HL-60/S4 treated with phorbol 12-myristate 13-acetate at 8.2 ng/mL for 4 days and 3 days (cell line): ENCODE measurements around the gene IMPG2.
"Not testable (repeated sequence)": the region's sequence is repeated elsewhere in the genome, so short reads cannot be mapped to it uniquely, and the experiment has no call there.

ENCODE experiments used
- in situ Hi-C: fragments of 300-500 bp; cut with MboI; formaldehyde crosslinking; loops from 2 replicates; pipeline ENCODE4 v1.15.0; 2022; ENCODE audit warnings: low sequenced_read_pairs

The IMPG2 gene

GRCh38 chr3:101320475-101320874 lies at the start of gene IMPG2:
TSS of gene IMPG2 (minus strand) at chr3:101320575. CDS start at chr3:101320372, 203 bp downstream.
- in situ Hi-C loops: no loop called here

GRCh38 chr3:101362406-101362805 lies 42.0 kb upstream of the IMPG2 start:
- in situ Hi-C loops: no loop called here

GRCh38 chr3:101351829-101352228 lies 31.5 kb upstream of the IMPG2 start:
- in situ Hi-C loops: no loop called here

GRCh38 chr3:101340591-101340990 lies 20.2 kb upstream of the IMPG2 start:
- in situ Hi-C loops: no loop called here

- in situ Hi-C loops: no loop called here
These were observed 13.5 kb upstream of the IMPG2 start for GRCh38 chr3:101333883-101334282.

GRCh38 chr3:101329016-101329673 lies 8.8 kb upstream of the IMPG2 start:
- in situ Hi-C loops: no loop called here

GRCh38 chr3:101325393-101326134 lies 5.2 kb upstream of the IMPG2 start:
- in situ Hi-C loops: no loop called here

GRCh38 chr3:101319531-101319930 lies 844 bp downstream of the IMPG2 start:
- in situ Hi-C loops: no loop called here

GRCh38 chr3:101312545-101312944 lies 7.8 kb downstream of the IMPG2 start:
- in situ Hi-C loops: no loop called here

GRCh38 chr3:101311676-101312075 lies 8.7 kb downstream of the IMPG2 start:
- in situ Hi-C loops: no loop called here

GRCh38 chr3:101310978-101311375 lies 9.4 kb downstream of the IMPG2 start:
- in situ Hi-C loops: no loop called here

GRCh38 chr3:101308147-101308772 lies 12.1 kb downstream of the IMPG2 start:
- in situ Hi-C loops: not testable (repeated sequence)

- in situ Hi-C loops: no loop called here
These were observed 16.5 kb downstream of the IMPG2 start for GRCh38 chr3:101303836-101304235.

- in situ Hi-C loops: no loop called here
These were observed 17.2 kb downstream of the IMPG2 start for GRCh38 chr3:101303089-101303731.

GRCh38 chr3:101300073-101300472 lies 20.3 kb downstream of the IMPG2 start:
- in situ Hi-C loops: no loop called here

GRCh38 chr3:101292027-101292426 lies 28.3 kb downstream of the IMPG2 start:
- in situ Hi-C loops: no loop called here

- in situ Hi-C loops: no loop called here
These were observed 32.1 kb downstream of the IMPG2 start for GRCh38 chr3:101288294-101288693.

GRCh38 chr3:101284757-101285156 lies 35.6 kb downstream of the IMPG2 start:
- in situ Hi-C loops: no loop called here

GRCh38 chr3:101281521-101282030 lies 38.8 kb downstream of the IMPG2 start:
- in situ Hi-C loops: no loop called here

GRCh38 chr3:101279765-101280385 lies 40.5 kb downstream of the IMPG2 start:
- in situ Hi-C loops: no loop called here

GRCh38 chr3:101279162-101279561 lies 41.2 kb downstream of the IMPG2 start:
- in situ Hi-C loops: no loop called here
